Occipital lobe (tissue), 1 donor: Measurements from ENCODE around the gene FLRT1. TPM values are rescaled to one million over a fixed set of nuclear protein-coding genes. Genes with fewer than 3 reads are reported as not detected.

ENCODE experiments used
- total RNA-seq: library from RNA; depleted of rRNA; stranded (reverse); fragments of >200 nt; gene quantifications from one replicate; pipeline ENCODE4 v1.2.3, GENCODE V29; 2014

The FLRT1 gene
- total RNA-seq, 1 donor from 2014 or later = 5.0 TPM

Other genes starting within 250 kb of the FLRT1 start
- 12.2 TPM for gene SPINDOC, start 222.5 kb upstream of the FLRT1 start, total RNA-seq
- gene MARK2, start 196.8 kb upstream of the FLRT1 start, total RNA-seq = 10.8 TPM
- 9.5 TPM for gene RCOR2, start 118.8 kb upstream of the FLRT1 start, total RNA-seq
- 9.8 TPM for gene NAA40, start 96.9 kb upstream of the FLRT1 start, total RNA-seq
- 190 TPM for gene COX8A, start 61.3 kb upstream of the FLRT1 start, total RNA-seq
- 25.3 TPM for gene OTUB1, start 49.5 kb upstream of the FLRT1 start, total RNA-seq
- gene MACROD1, start 130.2 kb downstream of the FLRT1 start, total RNA-seq = 16.2 TPM
- 69.4 TPM for gene STIP1, start 150.2 kb downstream of the FLRT1 start, total RNA-seq
- 1.6 TPM for gene FERMT3, start 170.8 kb downstream of the FLRT1 start, total RNA-seq
- 7.3 TPM for gene TRPT1, start 190.3 kb downstream of the FLRT1 start, total RNA-seq
- 11.2 TPM for gene NUDT22, start 190.3 kb downstream of the FLRT1 start, total RNA-seq
- gene DNAJC4, start 194.6 kb downstream of the FLRT1 start, total RNA-seq = 5.6 TPM
- 9.5 TPM for gene VEGFB, start 198.7 kb downstream of the FLRT1 start, total RNA-seq
- gene FKBP2, start 205.2 kb downstream of the FLRT1 start, total RNA-seq = 17.5 TPM
- gene PPP1R14B, start 211.0 kb downstream of the FLRT1 start, total RNA-seq = 74.2 TPM
- 9.2 TPM for gene PLCB3, start 215.6 kb downstream of the FLRT1 start, total RNA-seq
- gene BAD, start 248.7 kb downstream of the FLRT1 start, total RNA-seq = 28.2 TPM
- 9.7 TPM for gene GPR137, start 249.9 kb downstream of the FLRT1 start, total RNA-seq